ENCODE data around the gene RCBTB1. TPM values are rescaled to one million over a fixed set of nuclear protein-coding genes. Genes with fewer than 3 reads are reported as not detected.
"Not testable (repeated sequence)": the region's sequence is repeated elsewhere in the genome, so short reads cannot be mapped to it uniquely, and the experiment has no call there.

RCBTB1 gene
- total RNA-seq, 2 donors from 2014 or later = 6.3 to 12.2 TPM

DNA sequence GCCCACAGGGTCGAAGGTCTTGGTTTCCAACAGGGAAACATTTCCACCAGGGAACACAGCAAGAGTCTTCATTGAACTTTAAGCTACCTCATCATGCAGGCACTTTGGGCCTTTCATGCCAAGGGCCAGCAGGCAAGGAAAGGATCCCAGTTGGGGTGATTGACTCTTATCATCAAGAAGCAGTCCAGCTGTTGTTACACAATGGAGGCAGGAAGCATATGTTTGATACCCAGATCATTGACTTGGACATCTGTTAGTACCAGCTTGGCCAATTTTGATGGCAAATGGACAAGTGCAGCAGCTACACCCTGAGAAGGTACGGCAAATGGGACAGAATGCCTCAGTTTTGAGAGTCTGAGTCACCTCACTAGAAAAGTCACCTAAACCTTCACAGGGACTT, 10.9 kb upstream of the RCBTB1 start:
- Histone ChIP-seq H3K4me3 (no peak overlapping the region), H3K27ac (no peak overlapping the region), H3K27me3 (no peaks in the 10 kb centered on the region), H3K4me1 (no peaks in the 10 kb centered on the region), H3K36me3 (replicated peaks in 1 of 2; ENCODE audit: insufficient read depth in 1 of 2, low read depth in 2 of 2) (no peaks in the 10 kb centered on the region), H3K9me3 (no peaks in the 10 kb centered on the region)
- 60 to 65% methylated on average over 2 of the region's 2 CpGs for WGBS, 2 donors
- TF ChIP-seq, protein P1, sequence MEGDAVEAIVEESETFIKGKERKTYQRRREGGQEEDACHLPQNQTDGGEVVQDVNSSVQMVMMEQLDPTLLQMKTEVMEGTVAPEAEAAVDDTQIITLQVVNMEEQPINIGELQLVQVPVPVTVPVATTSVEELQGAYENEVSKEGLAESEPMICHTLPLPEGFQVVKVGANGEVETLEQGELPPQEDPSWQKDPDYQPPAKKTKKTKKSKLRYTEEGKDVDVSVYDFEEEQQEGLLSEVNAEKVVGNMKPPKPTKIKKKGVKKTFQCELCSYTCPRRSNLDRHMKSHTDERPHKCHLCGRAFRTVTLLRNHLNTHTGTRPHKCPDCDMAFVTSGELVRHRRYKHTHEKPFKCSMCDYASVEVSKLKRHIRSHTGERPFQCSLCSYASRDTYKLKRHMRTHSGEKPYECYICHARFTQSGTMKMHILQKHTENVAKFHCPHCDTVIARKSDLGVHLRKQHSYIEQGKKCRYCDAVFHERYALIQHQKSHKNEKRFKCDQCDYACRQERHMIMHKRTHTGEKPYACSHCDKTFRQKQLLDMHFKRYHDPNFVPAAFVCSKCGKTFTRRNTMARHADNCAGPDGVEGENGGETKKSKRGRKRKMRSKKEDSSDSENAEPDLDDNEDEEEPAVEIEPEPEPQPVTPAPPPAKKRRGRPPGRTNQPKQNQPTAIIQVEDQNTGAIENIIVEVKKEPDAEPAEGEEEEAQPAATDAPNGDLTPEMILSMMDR (IDR thresholded peaks at IDR 0.05) = no peak
- no peak for TF ChIP-seq POLR2A (IDR thresholded peaks at IDR 0.05)
- DNase-seq (no peak), ATAC-seq (no peak)
- intact Hi-C loops (cut with DNase I) = no loop called here

DNA sequence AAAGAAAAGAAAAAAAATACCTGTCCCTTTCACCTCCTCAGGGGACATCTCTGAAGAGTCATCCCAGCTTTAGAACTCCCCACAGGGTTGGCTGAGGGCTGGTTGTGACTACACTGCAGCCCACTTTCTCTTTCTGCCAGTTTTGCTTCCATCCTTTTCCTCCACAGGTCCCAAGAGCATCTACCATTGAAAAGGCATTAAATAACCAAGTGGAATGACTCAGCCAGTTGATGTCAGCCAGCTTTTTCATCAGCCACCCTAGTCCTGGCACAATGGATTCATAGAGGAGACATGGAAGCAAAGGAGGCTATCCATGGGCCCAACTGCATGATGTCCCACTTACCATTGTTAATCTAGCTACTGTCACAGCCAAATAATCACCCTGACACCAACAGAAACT, 9.2 kb upstream of the RCBTB1 start:
- DNase-seq = no peak
- Histone ChIP-seq H3K9me3 (no peaks in the 10 kb centered on the region), H3K4me1 (no peaks in the 10 kb centered on the region), H3K27me3 (no peaks in the 10 kb centered on the region), H3K27ac (no peak overlapping the region), H3K4me3 (no peak overlapping the region), H3K36me3 (replicated peaks in 1 of 2; ENCODE audit: insufficient read depth in 1 of 2, low read depth in 2 of 2) (no peaks in the 10 kb centered on the region)
- TF ChIP-seq, protein P1 (IDR thresholded peaks at IDR 0.05) = no peak
- TF ChIP-seq POLR2A (IDR thresholded peaks at IDR 0.05) = no peak
- ATAC-seq = no peak
- intact Hi-C loops (cut with DNase I) = no loop called here

DNA sequence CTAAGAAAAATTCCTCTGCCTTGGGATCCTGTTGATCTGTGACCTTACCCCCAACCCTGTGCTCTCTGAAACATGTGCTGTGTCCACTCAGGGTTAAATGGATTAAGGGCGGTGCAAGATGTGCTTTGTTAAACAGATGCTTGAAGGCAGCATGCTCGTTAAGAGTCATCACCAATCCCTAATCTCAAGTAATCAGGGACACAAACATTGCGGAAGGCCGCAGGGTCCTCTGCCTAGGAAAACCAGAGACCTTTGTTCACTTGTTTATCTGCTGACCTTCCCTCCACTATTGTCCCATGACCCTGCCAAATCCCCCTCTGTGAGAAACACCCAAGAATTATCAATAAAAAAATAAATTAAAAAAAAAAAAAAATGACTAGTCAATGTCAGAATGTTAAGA, 8.5 kb upstream of the RCBTB1 start:
- WGBS, 2 donors = 74 to 89% methylated on average over 4 of the region's 4 CpGs
- H3K4me3 ChIP-seq; H3K36me3 ChIP-seq (replicated peaks in 1 of 2; ENCODE audit: insufficient read depth in 1 of 2, low read depth in 2 of 2); H3K27me3 ChIP-seq; H3K9me3 ChIP-seq; intact Hi-C loops (cut with DNase I); DNase-seq; H3K4me1 ChIP-seq; ATAC-seq; H3K27ac ChIP-seq: not testable (repeated sequence)

DNA sequence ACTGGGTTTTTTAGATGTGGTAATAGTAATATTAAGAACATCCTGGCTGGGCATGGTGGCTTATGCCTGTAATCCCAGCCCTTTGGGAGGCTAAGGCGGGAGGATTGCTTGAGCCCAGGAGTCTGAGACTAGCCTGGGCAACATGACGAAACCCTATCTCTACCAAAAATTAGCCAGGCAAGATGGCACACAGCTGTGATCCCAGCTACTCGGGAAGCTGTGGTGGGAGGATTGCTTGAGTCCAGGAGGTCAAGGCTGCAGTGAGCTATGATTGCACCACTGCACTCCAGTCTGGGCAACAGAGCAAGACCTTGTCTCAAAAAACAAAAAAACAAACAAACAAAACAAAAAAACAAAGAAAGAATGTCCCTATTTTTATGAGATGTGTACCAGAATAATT, 5.4 kb upstream of the RCBTB1 start:
- 59 to 76% methylated on average over 3 of the region's 3 CpGs for WGBS, 2 donors
- ATAC-seq = not testable (repeated sequence)

DNA sequence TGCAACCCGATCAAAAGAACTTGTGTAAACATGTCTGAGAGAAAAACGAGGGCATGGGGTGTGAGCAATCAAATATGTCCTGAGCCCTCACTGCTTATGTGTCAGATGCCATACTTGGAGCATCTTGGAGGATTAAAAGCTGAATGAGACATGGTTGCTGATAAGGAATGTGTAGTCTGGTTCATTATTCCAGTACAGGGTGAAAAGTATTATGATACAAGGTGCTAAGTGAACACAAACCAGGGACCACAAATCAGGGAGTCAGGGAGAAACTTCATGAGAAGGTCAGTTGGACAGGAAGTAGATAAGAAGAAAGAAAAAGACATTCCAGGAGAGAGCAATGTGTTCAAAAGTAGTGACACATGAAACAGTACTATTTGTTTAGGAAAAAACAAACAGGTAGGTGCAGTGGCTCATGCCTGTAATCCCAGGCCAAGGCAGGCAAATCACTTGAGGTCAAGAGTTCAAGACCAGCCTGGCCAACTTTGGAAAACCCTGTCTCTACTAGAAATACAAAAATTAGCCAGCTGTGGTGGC, 2.0 kb upstream of the RCBTB1 start:
- no peaks in the 10 kb centered on the region for H3K36me3 ChIP-seq (replicated peaks in 1 of 2; ENCODE audit: insufficient read depth in 1 of 2, low read depth in 2 of 2)
- H3K4me1 ChIP-seq = peaks cover 23% of the 10 kb centered on the region
- intact Hi-C loops (cut with DNase I) = loop anchor here (10.0 kb wide), 1 partner anchor 93 kb away; the partner anchor contains the start of gene PHF11
- ATAC-seq (no peak), DNase-seq (no peak)
- peak overlapping the region in 2 of 4 donors; percentile 19 to 92 for H3K27ac ChIP-seq
- H3K27me3 ChIP-seq = no peaks in the 10 kb centered on the region
- no peak overlapping the region for H3K4me3 ChIP-seq
- WGBS, 2 donors = 29 to 42% methylated on average over 2 of the region's 2 CpGs
- TF ChIP-seq, protein P1 (IDR thresholded peaks at IDR 0.05) = no peak
- no peak for TF ChIP-seq POLR2A (IDR thresholded peaks at IDR 0.05)
- no peaks in the 10 kb centered on the region for H3K9me3 ChIP-seq

More for the DNA sequence above, 5.4 kb upstream of the RCBTB1 start:
- H3K4me1 ChIP-seq; H3K27me3 ChIP-seq; H3K9me3 ChIP-seq; DNase-seq; H3K27ac ChIP-seq; intact Hi-C loops (cut with DNase I); H3K36me3 ChIP-seq (replicated peaks in 1 of 2; ENCODE audit: insufficient read depth in 1 of 2, low read depth in 2 of 2); H3K4me3 ChIP-seq: not testable (repeated sequence)

DNA sequence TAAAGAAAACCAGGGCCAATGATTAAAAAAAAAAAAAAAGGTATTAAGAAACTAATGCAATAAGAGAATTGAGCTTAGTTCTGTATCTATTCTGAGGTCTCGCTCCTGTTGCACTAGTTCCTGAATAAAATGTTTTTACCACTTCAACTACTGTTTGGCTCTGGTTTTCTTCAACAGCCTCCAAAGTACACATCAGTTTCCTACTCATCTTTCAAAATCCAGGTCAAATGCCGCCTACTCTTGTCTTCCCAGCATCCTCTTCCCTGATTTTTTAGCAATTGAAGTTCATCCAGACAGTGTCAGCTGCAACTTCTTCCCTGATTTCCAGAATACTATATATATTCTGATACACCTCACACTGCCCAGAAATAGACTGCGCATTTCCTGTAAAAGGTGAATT, 1.4 kb upstream of the RCBTB1 start:
- intact Hi-C loops (cut with DNase I) = loop anchor here (10.0 kb wide), 1 partner anchor 92 kb away; the partner anchor contains the start of gene PHF11
- DNase-seq (no peak), ATAC-seq (no peak)
- H3K36me3 ChIP-seq (replicated peaks in 1 of 2; ENCODE audit: insufficient read depth in 1 of 2, low read depth in 2 of 2) = no peaks in the 10 kb centered on the region
- H3K27ac ChIP-seq = peak overlapping the region in 2 of 4 donors; percentile 88 to 92
- H3K4me3 ChIP-seq = no peak overlapping the region
- no peak for TF ChIP-seq POLR2A (IDR thresholded peaks at IDR 0.05)
- TF ChIP-seq, protein P1 (IDR thresholded peaks at IDR 0.05) = no peak
- H3K27me3 ChIP-seq = no peaks in the 10 kb centered on the region
- no peaks in the 10 kb centered on the region for H3K9me3 ChIP-seq
- peaks cover 23% of the 10 kb centered on the region for H3K4me1 ChIP-seq
- 89 to 93% methylated on average over 3 of the region's 3 CpGs for WGBS, 2 donors

Measured in body of pancreas (tissue), 4 donors.